ENCODE measurements around the gene ASPM.
"Not testable (repeated sequence)": the region's sequence is repeated elsewhere in the genome, so short reads cannot be mapped to it uniquely, and the experiment has no call there.

Gene ASPM

DNA sequence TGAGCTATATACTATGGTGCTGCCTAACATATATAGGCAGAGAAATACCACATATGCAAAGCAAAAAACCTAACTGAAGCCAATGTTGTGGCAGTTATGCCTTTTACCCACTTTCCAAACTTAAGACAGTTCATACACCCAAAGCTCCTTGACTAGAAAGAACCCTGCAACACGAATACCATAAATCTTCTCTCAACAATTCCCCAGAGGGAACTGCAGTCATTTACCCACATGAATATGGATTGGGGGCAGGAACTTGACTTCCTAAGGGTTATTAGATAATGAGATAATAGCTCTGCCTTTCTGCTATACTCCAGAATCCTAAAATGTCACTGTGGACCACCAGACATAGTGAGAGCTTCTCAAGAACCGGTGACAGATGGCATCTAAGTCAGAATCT lies 2.9 kb upstream of the ASPM start:
- no peak for FAIRE-seq
- no peak for DNase-seq (ENCODE audit: extremely low spot score, insufficient read length, low read depth)

DNA sequence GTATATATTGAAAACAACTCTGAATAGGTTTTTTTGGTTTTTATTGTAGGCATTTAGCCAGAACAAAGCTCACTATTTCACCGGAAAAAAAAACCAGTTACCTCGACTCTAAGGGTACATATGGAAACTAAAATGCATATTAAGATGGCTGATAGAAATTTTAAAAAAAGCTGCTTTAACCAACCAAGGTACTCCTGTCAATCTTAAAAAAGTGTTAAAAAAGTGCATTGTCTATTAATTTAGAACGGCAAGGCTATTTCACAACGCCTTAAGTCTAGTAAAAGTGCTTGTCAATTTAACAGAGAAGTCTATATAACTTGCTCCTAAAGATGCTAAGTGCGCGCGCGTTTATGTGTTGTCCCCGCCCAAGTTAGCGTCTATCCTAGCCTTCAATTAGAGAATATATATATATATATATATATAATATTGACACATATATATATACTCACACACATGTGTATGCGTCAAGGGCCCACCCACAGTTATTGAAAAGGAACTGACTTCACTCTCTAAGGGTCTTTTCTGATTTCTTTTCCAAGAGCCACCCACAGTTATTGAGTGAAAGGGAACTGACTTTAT lies 934 bp downstream of the ASPM start:
- DNase-seq (ENCODE audit: extremely low spot score, insufficient read length, low read depth) (no peak), FAIRE-seq (no peak)

DNA sequence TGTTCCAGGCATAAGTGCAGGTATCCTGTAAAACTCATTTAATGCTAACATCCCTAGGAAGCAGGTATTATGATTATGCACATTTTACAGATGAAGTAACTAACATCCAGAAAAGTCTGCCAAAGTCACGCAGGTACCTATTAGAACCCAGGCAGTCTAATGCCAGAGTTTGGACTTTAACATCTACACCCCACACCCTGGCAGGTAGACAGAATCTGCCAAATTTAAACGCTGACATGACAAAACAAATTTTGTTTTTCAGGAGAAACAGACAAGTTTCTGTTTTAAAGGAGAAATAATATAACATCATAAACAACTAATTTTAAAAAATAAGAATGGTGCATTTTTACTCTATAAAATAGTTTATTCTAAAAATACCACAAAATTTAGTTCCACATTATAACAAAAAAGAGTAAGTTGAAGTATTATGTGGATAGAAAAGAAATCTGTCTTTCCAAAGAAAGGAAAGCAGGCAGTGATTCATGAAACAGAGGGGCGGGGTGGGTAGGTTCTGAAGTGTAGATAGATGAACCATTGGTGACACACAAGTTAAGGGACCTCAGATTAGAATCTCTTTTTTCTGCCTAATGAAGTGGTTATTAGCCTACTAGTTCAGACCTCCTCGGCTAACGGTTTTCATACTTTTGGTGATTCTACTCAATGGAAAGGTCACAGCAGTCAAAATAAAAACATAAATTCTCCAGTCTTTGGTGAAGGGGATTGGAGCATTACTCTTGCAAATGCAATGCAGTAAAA lies 1.7 kb downstream of the ASPM start:
- no peak for FAIRE-seq
- no peak for DNase-seq (ENCODE audit: extremely low spot score, insufficient read length, low read depth)

DNA sequence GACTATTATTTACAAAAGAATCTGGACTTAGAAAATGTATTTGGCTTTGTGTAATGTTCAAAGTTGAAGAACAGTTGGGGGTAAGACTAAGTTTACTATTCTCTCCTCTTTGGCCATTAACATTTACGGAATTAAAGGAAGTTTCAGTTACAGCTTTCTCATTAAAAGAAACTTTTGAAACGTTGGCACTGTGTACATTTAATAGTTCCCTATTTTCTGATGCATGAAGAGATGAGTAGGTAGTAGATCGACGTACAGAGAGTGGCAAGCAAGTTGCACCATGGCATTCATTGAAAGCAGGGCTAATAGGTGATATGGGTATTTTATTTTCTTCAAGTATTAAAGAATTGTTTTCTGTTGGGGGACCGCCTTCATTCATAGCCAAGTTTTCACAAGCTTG lies 3.2 kb downstream of the ASPM start:
- FAIRE-seq: no peak

DNA sequence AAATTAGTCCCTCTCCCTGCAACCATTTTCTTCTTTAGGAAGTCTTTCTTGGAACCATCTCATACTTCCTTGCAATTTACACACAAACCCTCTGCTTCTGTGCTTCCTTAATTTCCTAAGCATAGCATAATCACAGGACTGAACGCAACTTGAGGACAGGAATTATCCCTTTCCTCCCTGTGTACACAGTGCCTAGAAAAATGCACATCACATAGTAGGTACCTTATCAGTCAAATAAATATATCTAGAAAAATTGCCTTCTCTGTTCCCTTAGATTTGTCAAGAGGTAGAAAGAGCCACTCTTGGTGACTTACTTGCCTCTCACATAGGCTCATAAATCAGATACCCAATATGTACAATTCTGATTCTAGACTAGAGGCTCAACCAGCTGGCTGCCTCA lies 4.9 kb downstream of the ASPM start:
- FAIRE-seq (no peak), DNase-seq (ENCODE audit: extremely low spot score, insufficient read length, low read depth) (no peak)

More for the DNA sequence above, 3.2 kb downstream of the ASPM start:
- no peak for DNase-seq (ENCODE audit: extremely low spot score, insufficient read length, low read depth)

DNA sequence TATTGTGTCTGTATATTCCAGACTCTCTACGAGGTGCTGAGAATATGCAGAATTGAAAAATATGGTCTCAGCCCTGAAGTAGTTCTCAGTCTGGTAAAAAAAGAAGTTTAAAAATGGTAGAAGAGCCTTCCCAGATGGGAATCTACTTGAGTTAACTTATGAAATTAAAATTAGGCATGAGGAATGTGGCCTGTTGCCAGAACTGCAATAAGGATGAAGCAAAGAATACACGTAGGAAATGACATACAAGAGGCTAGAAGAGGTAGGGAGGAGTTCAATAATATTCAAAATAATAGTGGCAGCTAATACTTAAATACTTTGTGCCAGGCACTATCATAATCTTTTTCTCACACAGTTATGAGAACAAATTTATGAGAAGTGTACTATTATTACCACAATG lies 6.3 kb downstream of the ASPM start:
- no peak for DNase-seq (ENCODE audit: extremely low spot score, insufficient read length, low read depth)
- FAIRE-seq: no peak

DNA sequence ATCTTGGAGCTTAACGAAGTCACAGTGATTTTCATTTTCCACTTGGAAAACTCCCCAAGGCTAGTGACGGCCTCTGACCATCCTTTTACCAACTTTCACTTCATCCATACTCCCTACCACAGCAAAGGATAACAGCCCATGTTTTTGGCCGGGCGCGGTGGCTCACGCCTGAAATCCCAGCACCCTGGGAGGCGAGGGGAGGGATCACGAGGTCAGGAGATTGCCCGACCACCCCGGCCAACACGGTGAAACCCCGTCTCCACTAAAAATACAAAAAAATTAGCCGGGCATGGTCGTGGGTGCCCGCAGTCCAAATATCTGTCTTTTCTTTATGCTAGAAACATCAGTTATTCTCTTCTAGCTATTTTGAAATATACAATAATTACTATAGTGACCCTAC lies 7.3 kb downstream of the ASPM start:
- no peak for DNase-seq (ENCODE audit: extremely low spot score, insufficient read length, low read depth)
- no peak for FAIRE-seq

DNA sequence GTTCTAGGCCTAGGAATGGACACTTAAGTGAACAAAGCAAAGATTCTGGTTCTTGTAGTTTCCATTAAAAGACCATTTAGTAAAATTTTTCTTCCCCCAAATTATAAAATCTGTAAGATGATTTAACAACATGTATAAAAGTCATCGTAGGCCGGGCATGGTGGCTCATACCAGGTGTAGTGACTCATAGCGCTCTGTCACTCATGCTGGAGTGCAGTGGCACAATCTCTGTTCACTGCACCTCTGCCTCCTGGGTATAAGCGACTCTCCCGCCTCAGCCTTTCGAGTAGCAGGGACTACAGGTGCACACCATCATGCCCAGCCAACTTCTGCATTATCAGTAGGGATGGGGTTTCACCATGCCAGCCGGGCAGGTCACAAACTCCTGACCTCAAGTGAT lies 9.1 kb downstream of the ASPM start:
- no peak for FAIRE-seq

DNA sequence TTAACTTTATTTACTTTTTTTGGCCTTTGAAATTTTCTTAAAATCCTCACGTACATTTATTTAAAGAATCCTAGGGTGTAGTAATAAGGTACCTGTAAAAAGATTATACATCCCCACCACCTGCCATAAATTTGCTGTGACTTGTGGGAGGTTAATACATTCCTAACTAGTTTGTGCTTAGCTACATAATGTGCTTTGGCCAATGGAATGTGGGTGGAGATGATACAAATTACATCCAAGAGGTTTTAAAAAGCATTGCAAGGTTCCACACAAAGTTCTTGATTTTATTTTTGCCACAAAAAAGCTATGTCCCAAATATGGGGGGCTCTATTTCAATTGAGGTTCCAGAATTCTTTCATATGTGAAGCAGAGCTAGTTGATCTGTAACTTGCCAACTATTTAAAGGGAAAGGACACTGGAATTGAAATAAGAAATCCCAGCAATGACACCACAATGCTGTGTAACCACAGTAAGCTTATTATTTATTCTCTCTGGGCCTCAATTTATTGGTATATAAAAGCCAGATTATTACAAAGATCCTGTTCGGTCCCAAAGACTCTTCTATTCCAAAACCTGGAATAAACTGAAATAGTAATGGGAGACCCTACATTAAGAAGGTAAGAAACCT lies 15.7 kb downstream of the ASPM start:
- DNase-seq (ENCODE audit: extremely low spot score, insufficient read length, low read depth) (no peak), FAIRE-seq (no peak)

More for the DNA sequence above, 9.1 kb downstream of the ASPM start:
- no peak for DNase-seq (ENCODE audit: extremely low spot score, insufficient read length, low read depth)

DNA sequence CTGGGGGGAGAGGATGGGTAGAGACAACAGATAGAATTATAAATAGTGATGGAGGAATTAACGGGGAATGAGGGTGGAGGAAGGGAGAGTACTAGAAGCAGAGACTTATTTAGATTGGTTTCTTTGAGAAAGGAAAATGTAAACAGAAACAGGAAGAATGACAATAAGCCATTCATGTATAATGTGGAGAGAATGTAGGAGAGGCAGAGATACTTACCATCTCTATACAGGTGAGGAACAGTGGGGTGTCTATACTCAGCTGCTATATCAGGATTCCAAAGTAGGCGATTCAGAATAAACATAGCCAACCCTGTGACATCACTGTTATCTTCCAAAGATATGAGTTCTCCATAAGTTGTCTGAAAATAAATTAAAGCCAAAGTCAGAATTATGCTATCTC lies 16.8 kb downstream of the ASPM start:
- FAIRE-seq: no peak
- no peak for DNase-seq (ENCODE audit: extremely low spot score, insufficient read length, low read depth)

DNA sequence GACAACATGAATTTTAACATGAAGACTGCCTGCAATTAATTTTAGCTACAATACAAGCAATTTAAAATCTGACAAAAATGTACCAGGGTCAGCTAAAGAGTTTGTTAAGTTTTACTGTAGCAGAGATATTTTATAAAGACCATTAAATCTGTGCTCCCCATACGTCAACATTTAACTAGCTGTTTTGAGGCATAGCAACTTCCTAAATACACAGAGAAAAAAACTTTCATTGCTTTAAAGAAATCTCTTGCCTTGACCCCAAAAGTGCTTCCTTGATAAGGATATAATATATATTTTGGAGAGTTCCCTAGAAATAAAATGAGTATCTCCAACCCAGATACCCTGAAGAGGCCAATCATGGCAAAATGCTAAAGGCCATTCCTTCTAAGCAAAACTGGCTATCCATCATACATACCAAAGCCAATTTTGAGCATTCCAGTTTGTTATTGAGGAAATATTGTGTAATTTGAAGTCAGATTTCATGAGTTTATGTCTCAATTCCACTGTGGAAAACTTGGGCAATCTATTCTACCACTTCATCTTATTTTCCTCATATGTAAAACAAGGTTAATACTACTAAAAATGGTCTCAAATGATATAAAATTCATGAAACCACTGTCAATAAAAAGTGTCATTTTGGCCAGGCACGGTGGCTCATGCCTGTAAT lies 19.1 kb downstream of the ASPM start:
- DNase-seq (ENCODE audit: extremely low spot score, insufficient read length, low read depth) (no peak), FAIRE-seq (no peak)

DNA sequence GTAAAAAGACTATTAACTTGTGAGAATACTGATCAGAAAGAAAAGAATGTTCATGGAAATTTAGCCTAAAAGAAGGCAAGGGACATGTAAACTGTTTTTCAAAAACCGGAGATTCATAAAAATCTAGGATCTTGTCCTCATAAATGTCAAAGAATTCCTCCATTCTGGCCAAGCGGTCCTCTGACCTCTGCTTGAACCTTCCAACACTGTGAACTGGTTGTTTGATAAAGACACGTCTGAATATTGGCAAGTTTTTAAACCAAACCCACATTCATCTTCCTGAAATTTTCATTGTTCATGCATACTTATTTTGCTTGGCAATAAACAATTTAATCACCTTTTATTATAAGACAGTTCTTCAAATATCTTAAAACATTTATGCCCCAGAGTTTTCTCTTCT lies 19.8 kb downstream of the ASPM start:
- no peak for FAIRE-seq
- no peak for DNase-seq (ENCODE audit: extremely low spot score, insufficient read length, low read depth)

DNA sequence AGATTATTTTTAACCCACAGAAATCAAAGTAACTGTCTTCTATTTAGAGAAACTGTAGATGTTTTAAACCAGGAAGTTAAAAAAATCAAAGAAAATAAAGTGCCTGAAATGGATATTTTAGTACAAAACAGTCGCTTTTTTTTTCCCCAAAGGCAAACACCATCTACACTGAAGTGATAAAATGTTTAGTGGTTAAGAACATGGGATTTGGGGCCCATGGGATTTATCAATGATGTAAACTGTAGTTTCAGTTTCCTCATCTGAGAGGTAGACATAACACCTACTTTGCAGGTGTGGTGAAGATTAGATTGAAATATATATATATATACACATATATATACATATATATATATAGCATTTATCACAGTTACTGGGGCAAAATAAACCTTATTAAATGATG lies 22.1 kb downstream of the ASPM start:
- FAIRE-seq (no peak), DNase-seq (ENCODE audit: extremely low spot score, insufficient read length, low read depth) (no peak)

DNA sequence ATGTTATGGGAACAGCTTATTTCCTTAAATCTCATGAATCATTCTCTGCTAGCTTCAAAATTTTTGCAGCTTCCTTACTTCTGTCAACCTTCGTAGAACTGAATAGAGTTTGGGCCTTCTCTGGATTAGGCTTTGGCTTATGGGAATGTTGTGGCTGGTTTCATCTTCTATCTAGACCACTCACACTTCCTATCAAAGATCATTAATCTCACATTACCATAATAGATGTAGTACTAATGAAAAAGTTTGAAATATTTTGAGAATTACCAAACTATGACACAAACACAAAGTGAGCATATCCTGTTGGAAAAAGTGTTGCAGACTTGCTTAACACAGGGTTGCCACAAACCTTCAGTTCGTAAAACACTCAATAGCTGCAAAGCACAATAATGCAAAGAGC lies 30.3 kb downstream of the ASPM start:
- DNase-seq (ENCODE audit: extremely low spot score, insufficient read length, low read depth) (no peak), FAIRE-seq (no peak)

DNA sequence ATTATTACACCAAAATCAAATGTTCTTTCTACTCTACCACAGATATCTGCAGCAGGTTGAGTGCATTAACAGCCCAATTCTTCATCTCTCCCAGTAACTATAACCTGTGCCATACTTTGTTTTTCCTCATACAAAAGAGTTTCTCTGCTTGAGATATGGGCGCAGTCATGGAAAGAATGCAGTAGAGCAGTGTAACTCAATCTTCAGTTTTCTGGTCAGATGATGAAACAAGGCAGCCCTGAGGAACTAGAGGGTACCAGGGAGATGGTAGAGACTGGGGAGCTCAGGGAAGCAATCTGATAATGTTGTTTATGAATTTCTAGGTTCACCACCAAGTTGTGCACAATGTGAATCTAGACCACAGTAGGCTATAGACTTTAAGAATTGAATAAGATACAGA lies 39.6 kb downstream of the ASPM start:
- DNase-seq (ENCODE audit: extremely low spot score, insufficient read length, low read depth) (no peak), FAIRE-seq (no peak)

DNA sequence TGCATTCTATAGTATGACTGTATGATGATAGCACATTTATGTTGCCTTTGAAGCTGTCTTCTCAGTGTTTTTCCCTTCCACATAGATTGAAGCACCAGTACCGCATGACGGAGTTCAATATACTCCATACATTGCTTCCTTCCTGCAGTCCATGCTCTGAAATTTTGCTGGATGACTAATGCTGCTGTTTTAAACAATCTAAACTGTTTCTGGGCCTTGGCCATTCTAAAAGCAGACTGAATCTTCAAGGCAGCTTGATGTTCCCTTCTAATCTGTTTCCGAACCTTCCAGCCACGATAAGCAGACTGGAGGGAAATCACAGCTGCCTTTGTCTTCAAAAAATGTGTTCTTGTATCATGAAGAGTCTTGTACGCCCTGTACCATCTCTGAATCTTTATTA lies 43.2 kb downstream of the ASPM start:
- no peak for FAIRE-seq
- no peak for DNase-seq (ENCODE audit: extremely low spot score, insufficient read length, low read depth)

DNA sequence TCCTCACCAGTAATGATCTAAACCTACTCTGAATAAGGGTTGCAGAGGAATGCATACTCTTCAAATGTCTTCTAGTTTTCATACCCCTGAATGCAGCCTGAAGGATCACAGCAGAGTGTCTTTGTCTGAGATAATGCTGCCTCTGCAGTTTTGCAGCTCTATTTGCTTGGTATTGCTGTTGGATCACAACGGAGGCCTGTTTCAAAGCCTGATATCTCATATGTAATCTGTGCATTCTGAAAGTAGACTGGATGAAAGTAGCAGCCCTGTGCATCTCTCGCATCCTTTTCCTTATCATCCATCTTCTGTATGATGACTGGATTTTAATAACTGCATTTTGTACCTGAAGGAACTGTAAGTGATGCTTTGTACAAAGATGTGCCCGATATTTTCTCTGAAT lies 44.5 kb downstream of the ASPM start:
- DNase-seq (ENCODE audit: extremely low spot score, insufficient read length, low read depth): no peak

DNA sequence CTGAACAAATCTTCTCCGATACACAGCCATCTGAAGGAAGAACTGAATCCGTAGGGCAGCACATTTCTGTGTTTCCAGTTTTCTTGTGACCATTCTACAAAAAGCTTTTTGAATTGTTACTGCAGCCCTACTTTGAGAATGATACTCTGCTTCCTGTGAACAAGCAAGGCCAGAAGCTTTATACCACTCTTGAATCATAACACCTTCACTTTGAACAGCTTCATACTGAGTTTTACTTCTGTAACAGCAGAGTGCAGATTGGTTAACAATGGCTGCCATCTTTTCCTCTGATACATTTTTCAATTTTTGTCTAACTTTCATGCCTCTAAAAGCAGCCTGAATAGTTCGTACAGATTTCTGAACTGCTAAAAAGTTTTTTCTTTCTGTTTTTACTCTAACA lies 45.8 kb downstream of the ASPM start:
- no peak for DNase-seq (ENCODE audit: extremely low spot score, insufficient read length, low read depth)
- no peak for FAIRE-seq

More for the DNA sequence above, 44.5 kb downstream of the ASPM start:
- FAIRE-seq: no peak

DNA sequence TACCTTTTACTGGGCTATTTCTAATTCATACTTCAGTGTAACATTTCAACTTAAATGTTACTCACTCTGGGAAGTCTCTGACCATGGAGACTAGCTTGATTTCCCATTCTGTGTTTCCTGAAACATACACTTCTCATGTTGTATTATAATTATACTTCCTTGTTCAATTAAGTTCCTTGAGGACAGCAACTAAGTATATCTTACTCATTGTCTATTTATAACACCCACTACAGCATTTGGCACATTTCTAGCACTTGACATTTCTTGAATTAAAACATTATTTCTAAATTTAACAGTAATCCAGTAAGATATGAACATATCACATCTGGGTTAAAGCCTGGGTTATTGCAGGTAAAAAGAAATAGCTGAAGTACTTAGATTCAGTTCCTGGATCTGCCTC lies 47.0 kb downstream of the ASPM start:
- FAIRE-seq: no peak

DNA sequence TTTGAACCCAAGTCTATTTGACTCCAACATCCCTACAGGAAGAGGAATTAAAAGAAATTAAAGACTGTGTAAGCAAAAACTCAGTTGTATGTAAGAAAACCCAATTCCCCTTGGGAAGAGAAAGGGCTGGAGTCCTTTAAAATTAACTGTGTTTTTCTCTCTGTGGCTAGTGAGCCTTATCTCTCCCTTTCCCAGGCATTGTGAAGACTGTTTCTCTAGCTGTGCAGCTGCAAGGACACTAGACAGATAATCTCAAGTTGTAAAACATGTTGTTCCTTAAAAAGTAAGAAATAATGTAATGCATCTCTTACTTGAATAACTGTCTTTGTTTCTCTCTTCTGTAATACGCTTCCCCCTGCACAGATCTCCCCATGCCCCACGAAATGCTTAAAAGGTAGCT lies 49.5 kb downstream of the ASPM start:
- FAIRE-seq; DNase-seq (ENCODE audit: extremely low spot score, insufficient read length, low read depth): not testable (repeated sequence)

More for the DNA sequence above, 47.0 kb downstream of the ASPM start:
- DNase-seq (ENCODE audit: extremely low spot score, insufficient read length, low read depth): no peak

DNA sequence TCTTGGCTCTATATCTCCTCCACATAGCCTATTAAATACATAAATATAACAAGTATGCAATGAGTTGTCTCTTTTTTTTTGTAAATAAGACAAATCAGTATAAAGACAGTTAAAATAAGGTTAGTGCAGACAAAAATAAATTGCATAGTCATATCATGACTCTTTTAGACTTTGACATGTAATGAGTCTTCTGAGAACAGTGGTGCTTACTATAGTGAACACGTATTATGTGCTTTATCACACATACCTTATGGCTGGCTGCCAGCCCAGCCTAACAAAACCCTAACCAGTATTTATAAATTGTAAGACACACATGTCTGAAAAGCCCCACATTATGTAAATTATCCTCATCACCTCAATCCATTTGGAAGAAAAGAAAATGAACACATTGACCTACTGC lies 50.3 kb downstream of the ASPM start:
- FAIRE-seq: no peak
- DNase-seq (ENCODE audit: extremely low spot score, insufficient read length, low read depth): no peak
